Esophagus squamous epithelium (tissue), 5 donors: ENCODE data around the gene ACOT9. TPM values are rescaled to one million over a fixed set of nuclear protein-coding genes. Genes with fewer than 3 reads are reported as not detected.

Experiments
- DNase-seq: peaks from one replicate; lab custom pipeline; 2025; lab: John Stamatoyannopoulos, UW
- H3K27ac ChIP-seq, 4 donors: fragments of 200-600 bp; sonication (generic); one replicate each; pipeline ENCODE4 v1.5.1; 2016 to 2019; ENCODE audit warnings: mild to moderate bottlenecking in 1 of 4
- H3K27me3 ChIP-seq, 4 donors: fragments of 200-600 bp; sonication (generic); 1 replicate in 3 of 4; 2 replicates in 1 of 4; pipeline versions ENCODE4 v1.5.1 to v1.6.0; 2017 to 2021; ENCODE audit warnings: antibody characterized with exemption in 1 of 4
- H3K36me3 ChIP-seq, 3 donors: fragments of 200-600 bp; sonication (generic); one replicate each; pipeline ENCODE4 v1.5.1; 2016 to 2019
- H3K4me1 ChIP-seq, 3 donors: fragments of 200-600 bp; sonication (generic); one replicate each; pipeline ENCODE4 v1.5.1; 2017 to 2019
- H3K4me3 ChIP-seq, 4 donors: fragments of 200-600 bp; sonication (generic); 1 replicate in 3 of 4; 2 replicates in 1 of 4; pipeline ENCODE4 v1.5.1; 2016 to 2019; ENCODE audit warnings: mild to moderate bottlenecking in 2 of 4, moderate library complexity in 1 of 4
- H3K9me3 ChIP-seq, 3 donors: fragments of 200-600 bp; sonication (generic); one replicate each; pipeline ENCODE4 v1.5.1; 2016 to 2019
- CTCF ChIP-seq, 6 experiments: fragments of 450-650 bp in 4 of 6; fragments of 200-600 bp in 2 of 6; sonication (generic) in 2 of 6; IDR thresholded peaks; one replicate each; pipeline ENCODE4 v1.5.1; 2016 to 2019; ENCODE audit warnings: antibody characterized with exemption in 6 of 6, mild to moderate bottlenecking in 4 of 6, moderate library complexity in 4 of 6
- POLR2A ChIP-seq, 4 donors: fragments of 450-650 bp; IDR thresholded peaks; one replicate each; pipeline ENCODE4 v1.6.1; 2017; ENCODE audit warnings: antibody characterized with exemption in 4 of 4, mild to moderate bottlenecking in 4 of 4, moderate library complexity in 3 of 4
- WGBS, 2 donors: methylation state at CpG; one replicate each; pipeline ENCODE4 v1.1.5; 2018; 5-methylcytosine and 5-hydroxymethylcytosine counted together
- intact Hi-C: fragments of 100-400 bp; cut with DNase I; formaldehyde crosslinking; loops from one replicate; pipeline ENCODE4 v1.15.0; 2022
- small RNA-seq, 4 donors: library from RNA; depleted of rRNA; stranded (forward); fragments of <200 nt; gene quantifications; one replicate each; pipeline ENCODE3, GENCODE V24; 2016
- total RNA-seq, 4 donors: library from RNA; depleted of rRNA; stranded (reverse); fragments of >200 nt; gene quantifications; one replicate each; pipeline ENCODE4 v1.1.0, GENCODE V29; 2016
- donor health status: DM: yes; HTN: yes; CAD: no.

Gene ACOT9
- total RNA-seq, 4 donors from 2014 or later: 5.4 to 30.9 (median 14.8) TPM

DNA sequence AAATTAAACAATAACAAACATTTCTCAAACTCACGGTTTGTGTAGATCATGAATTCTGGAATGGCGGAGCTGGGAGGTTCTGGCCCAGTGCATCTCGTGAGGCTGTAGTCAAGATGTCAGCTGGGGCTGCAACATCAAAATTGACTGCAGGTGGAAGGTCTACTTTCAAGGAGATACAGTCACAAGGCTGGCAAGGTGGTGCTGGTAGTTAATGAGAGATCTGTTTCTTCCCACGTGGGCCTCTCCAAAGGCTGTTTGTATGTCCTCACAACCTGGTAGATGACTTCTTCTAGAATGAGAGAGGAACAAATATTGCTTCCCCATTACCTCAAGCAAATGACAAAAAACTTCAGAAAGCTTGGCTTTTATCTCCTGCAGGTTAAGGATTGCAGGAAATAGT is 83.7 kb downstream of the ACOT9 start:
- Histone ChIP-seq H3K9me3 (no peaks in the 10 kb centered on the region), H3K27me3 (no peaks in the 10 kb centered on the region), H3K4me3 (no peak overlapping the region), H3K27ac (no peak overlapping the region), H3K36me3 (no peaks in the 10 kb centered on the region), H3K4me1 (no peaks in the 10 kb centered on the region)
- WGBS, 2 donors: 67 to 100% methylated on average over 3 to 4 of the region's 4 CpGs
- intact Hi-C loops: no loop called here
- TF ChIP-seq CTCF (IDR thresholded peaks at IDR 0.05) (no peak), POLR2A (IDR thresholded peaks at IDR 0.05) (no peak)
- no peak for DNase-seq

DNA sequence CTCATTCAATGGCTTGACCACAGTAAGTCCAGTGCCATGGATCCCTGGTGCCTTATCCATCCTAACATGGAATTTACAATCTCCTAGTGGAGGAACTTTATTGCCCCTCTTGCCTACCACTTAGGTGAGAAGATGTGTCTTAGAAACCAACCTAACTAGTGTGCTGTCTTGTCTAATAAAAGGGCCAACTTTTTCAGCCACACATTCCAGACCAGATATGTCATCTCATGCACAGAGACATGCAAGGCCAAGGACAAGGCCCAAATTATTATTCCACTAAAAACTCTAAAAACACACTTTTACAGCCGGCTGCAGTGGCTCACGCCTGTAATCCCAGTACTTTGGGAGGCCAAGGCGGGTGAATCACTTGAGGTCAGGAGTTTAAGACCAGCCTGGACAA is 86.4 kb downstream of the ACOT9 start:
- H3K4me3 ChIP-seq: no peak overlapping the region
- H3K27ac ChIP-seq: no peak overlapping the region
- H3K36me3 ChIP-seq: no peaks in the 10 kb centered on the region
- no peaks in the 10 kb centered on the region for H3K27me3 ChIP-seq
- H3K4me1 ChIP-seq: no peaks in the 10 kb centered on the region
- TF ChIP-seq POLR2A (IDR thresholded peaks at IDR 0.05) (no peak), CTCF (IDR thresholded peaks at IDR 0.05) (no peak)
- DNase-seq: no peak
- WGBS, 2 donors: 65% methylated on average over 3 of the region's 3 CpGs; no CpG with 5 or more reads in 1 of the 2 donors
- intact Hi-C loops: no loop called here
- H3K9me3 ChIP-seq: no peaks in the 10 kb centered on the region

DNA sequence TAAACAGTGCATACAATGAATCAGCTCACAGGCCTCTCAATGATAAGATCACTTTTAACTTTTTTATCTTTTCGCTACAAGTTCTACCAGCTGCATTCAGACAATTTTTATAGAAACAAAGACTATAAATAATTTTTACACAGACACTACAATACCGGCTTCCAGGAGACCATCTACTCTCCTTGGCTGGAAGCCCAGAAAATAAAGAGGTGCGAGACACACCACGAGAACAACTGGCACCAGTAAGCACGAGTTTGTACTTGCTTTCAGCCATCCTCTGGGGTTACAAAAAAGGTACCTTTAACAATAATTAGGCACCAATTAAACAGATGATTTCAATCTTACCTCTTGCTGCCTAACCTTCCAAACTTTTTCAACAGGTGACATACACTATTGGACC is 87.0 kb downstream of the ACOT9 start:
- H3K4me1 ChIP-seq: no peaks in the 10 kb centered on the region
- H3K9me3 ChIP-seq: no peaks in the 10 kb centered on the region
- TF ChIP-seq CTCF (IDR thresholded peaks at IDR 0.05) (no peak), POLR2A (IDR thresholded peaks at IDR 0.05) (no peak)
- no peak for DNase-seq
- H3K27me3 ChIP-seq: no peaks in the 10 kb centered on the region
- no peak overlapping the region for H3K27ac ChIP-seq
- 37 to 45% methylated on average over 5 of the region's 5 CpGs for WGBS, 2 donors
- no peak overlapping the region for H3K4me3 ChIP-seq
- no peaks in the 10 kb centered on the region for H3K36me3 ChIP-seq
- intact Hi-C loops: no loop called here

Small RNA genes lying within 50 kb of the gene (small RNA-seq; reads per million reads assigned to genes)
- gene RF00019: 0 reads per million in 4 donors

Other genes with a start within 250 kb of the ACOT9 start
- 100 to 1,000 TPM in 1 of 4 donors, 10 to 100 TPM in 3; 62.1 to 119 (median 74.6) TPM for gene PRDX4, start 75.8 kb downstream of the ACOT9 start, total RNA-seq
- 100 to 1,000 TPM; 287 to 793 (median 450) TPM for gene SAT1, start 39.9 kb upstream of the ACOT9 start, total RNA-seq
- 10 to 100 TPM; 10.5 to 25.1 (median 13.7) TPM for gene APOO, start 164.7 kb upstream of the ACOT9 start, total RNA-seq
- under 1 TPM in 2 of 4 donors, not detected in 2; 0.15 to 0.95 TPM for gene CXorf58, start 164.7 kb upstream of the ACOT9 start, total RNA-seq